HG03432 (cell line): Measurements from ENCODE around the gene AGBL2.
"Not testable (repeated sequence)": the region's sequence is repeated elsewhere in the genome, so short reads cannot be mapped to it uniquely, and the experiment has no call there.

Source experiments
- ATAC-seq: cut with Tn5 transposase; IDR thresholded peaks from one replicate; pipeline ENCODE4 v1.9.1; 2021; ENCODE audit warnings: mild to moderate bottlenecking, moderate library complexity; ENCODE audit not compliant: unreplicated experiment

The AGBL2 gene

DNA sequence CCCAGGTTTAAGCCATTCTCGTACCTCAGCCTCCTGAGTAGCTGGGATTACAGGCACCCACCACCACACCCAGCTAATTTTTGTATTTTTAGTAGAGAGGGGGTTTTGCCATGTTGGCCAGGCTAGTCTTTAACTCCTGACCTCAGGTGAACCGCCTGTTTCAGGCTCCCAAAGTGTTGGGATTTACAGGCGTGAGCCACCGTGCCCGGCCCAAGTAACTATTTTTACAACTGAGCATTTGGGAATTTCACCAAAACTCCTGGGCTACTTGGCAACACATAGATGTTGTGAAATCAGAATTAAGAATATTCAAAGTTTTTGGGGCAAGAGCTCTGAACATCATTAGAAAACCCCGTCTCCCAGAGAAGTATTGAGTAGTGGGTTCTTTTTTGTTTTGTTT is 74.7 kb downstream of the AGBL2 start:
- not testable (repeated sequence) for ATAC-seq

DNA sequence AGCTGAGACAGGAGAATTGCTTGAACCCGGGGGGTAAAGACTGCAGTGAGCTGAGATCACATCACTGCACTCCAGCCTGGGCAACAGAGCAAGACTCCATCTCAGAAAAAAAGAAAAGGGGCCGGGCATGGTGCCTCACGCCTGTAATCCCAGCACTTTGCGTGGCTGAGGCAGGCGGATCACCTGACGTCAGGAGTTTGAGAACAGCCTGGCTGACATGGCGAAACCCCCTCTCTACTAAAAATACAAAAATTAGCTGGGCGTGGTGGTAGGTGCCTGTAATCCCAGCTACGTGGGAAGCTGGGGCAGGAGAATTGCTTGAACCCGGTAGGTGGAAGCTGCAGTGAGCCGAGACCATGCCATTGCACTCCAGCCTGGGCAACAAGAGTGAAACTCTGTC is 78.8 kb downstream of the AGBL2 start:
- not testable (repeated sequence) for ATAC-seq

DNA sequence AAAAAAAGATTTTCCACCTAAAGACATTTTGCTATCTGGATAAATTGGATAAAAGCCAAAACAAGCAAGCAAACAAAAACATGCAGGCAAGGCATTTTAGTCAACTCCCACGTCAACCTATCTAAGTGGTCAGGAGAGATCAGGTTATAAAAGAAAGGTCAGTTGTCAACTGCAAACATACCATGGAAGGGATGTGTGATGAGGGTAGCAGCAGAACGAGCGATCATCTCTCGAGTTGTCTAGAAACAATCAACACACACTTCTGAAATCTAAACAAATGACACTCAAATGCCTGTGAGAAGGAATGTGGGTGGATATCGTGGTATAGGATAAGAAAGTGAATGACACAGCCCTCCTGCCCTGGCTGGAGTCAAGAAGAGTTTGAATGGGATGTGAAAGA is 83.7 kb downstream of the AGBL2 start:
- no peak for ATAC-seq

DNA sequence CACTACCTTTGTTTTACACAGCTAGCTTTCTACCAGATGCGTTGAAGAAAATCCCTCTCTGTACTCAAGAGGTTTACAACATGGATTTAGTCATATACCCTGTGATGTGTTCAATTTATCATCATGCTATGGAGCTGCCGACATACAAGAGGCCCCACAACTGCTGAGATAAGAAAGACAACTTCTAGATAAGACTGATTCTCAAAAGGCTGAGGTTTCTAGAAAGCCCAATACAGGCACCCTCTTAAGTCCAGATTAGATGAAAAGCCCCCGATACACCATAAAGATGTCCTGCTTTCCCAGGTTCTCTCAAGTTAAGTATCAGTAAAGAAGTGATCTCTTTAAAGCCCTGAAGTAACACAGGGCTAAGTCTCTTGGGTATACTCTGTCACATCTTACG is 87.1 kb downstream of the AGBL2 start:
- ATAC-seq = no peak

DNA sequence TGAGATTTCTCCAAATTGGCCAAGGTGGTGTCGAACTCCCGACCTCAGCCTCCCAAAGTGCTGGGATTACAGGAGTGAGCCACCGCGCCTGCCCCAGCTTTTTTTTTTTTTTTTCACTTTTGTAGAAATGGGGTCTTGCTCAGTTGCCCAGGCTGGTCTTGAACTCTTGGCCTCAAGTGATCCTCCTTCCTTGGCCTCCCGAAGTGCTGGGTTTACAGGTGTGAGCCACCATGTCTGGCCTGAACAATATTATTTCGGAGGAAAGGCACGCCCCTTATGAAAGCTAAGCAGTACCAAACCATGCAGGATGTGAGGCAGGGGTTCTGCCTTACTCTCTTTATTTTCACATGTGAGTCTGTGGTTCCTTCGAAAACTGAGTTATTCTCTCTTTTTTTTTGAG is 88.9 kb downstream of the AGBL2 start:
- no peak for ATAC-seq

DNA sequence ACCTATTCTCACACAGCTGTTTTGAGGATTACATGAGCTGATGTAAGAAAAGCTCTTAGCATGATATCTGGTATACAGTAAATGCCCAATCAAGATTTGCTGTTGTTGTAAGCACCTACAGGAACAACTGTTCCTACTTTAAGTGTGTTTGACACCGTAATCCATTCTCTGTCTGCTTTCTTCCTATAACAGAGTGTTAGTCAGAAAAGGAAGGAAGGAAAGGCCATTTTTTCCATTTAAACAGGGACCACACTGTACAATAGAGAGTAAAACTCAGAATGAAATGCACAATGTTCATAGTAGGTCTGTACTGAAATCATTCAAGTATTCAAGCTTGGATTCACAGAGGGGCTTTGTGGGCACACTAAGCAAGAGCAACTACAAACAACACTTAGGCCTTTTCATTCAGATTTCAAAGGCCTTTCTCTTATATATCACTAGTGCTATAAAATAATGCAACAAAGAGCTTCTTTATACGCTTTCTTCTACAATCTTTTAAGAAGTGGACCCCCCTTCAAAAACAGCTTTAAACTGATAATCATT is 94.3 kb downstream of the AGBL2 start:
- ATAC-seq = no peak

DNA sequence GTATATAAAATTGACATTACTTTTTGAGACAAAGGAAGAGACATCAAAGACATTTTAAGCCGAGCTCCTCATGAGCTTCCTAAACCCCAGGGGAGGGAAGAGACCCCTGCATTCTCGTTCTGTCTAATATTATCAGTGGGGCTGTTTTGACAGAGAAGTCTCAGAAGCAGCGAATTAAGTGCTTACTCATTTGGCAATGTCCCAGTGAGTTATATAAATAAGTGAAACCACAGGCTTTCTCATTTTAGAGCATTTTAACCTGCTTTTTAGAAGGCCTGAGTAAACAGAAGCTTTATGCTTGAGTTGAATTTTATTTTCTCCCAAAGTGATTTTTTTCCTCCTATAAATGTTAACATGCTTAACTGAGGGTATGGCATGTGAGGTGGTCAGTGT is 97.8 kb downstream of the AGBL2 start:
- no peak for ATAC-seq

DNA sequence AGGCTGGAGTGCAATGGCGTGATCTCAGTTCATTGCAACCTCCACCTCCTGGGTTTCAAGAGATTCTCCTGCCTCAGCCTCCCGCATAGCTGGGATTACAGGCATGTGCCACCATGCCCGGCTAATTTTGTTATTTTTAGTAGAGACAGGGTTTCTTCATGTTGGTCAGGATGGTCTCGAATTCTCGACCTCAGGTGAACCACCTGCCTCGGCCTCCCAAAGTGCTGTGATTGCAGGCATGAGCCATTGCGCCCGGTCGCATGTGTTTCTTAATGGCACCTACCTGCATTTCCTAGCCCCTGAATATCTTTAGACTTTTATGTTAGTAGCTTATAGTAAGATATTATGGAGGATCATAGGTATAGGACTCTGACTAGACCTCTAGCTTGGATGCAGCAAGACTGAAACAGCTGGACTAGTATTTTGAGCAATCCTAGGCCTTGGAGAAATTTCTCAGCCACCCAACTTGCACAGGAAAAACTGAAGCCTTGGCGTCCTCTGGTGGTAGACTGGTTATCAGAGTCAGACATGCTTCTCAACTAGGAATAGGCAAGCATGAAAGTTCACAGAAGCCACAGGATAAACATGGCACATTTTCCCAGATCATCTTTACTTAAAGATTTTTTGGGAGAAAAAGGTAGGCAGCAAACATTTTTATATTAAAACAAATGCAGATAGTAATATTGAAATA is 98.3 kb downstream of the AGBL2 start:
- no peak for ATAC-seq

DNA sequence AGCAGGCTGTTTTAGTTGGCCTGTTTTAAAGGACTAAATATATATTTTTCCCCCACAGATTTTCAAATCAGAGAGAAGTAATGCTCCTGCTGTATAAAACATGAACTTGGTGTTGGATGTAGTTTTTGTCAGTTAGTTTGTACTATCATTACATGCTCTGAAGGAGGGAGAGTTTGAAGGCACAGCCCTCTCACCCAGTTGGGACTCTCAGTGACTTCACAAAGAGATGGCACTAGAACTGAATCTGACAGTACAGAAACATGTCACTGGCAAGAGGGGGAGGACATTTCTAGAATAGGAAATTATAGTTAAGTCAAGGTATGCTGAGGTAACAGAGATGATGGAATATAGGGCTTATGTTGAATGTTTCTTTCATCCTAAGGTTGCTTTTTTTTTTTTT is 99.9 kb downstream of the AGBL2 start:
- no peak for ATAC-seq

DNA sequence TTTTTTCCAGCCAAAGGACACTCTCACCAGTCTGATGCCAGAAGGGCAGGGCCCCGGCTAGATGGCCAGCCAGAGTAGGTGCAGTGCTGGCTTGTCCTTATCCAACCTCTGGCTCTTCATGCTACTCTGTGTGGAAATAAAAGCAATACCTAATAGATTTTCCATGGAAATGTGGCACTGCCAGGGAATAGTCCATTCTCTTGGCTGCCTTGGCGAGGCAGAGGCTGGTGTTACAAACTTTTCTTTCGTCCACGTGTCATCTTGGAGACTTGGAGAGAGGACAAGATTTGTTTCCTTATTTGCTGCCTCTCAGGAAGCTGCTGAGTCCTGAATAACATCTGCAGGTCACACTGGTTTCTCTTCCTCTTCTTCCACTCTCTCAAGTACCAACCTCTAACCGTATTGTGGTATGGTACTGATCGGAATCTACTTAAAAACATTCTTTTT is 103.8 kb downstream of the AGBL2 start:
- peak; percentile 84 for ATAC-seq

DNA sequence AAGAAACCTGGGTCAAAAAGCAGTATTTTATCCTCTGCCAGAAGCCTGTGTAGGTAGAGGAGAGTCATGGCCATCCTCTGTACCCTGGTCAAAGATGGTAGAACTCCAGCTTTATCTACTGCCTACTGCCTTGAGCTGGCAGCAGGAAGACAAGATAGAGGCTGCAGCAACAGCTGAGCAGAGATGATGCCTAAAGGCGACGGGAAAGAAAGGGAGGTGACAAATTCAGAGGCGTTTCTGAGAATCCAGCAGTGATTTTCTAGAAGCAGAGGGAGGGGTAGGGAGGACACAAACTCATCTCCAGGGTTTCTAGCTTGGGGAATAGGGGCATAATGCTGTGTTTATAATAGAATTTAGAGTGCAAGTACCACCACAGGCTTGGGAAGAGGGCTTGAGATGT is 105.5 kb downstream of the AGBL2 start:
- no peak for ATAC-seq
